Testis (tissue), 3 donors: Measurements from ENCODE around the gene THSD4. TPM values are rescaled to one million over a fixed set of nuclear protein-coding genes. Genes with fewer than 3 reads are reported as not detected.
"Not testable (repeated sequence)": the region's sequence is repeated elsewhere in the genome, so short reads cannot be mapped to it uniquely, and the experiment has no call there.

Experiments
- DNase-seq: peaks from one replicate; pipeline ENCODE4 v3.0.0-alpha.2; 2019
- H3K27ac ChIP-seq, 2 donors: fragments of 200-600 bp; sonication (generic); one replicate each; pipeline ENCODE4 v1.5.1; 2019
- H3K27me3 ChIP-seq: fragments of 200-600 bp; sonication (generic); one replicate; pipeline ENCODE4 v1.5.1; 2019
- H3K36me3 ChIP-seq: fragments of 200-600 bp; sonication (generic); one replicate; pipeline ENCODE4 v1.5.1; 2017; ENCODE audit warnings: low read depth; ENCODE audit errors: missing control alignments
- H3K4me1 ChIP-seq: fragments of 200-600 bp; sonication (generic); one replicate; pipeline ENCODE4 v1.5.1; 2019
- H3K4me3 ChIP-seq, 2 donors: fragments of 200-600 bp; sonication (generic); one replicate each; pipeline ENCODE4 v1.5.1; 2017 to 2019
- H3K9me3 ChIP-seq: fragments of 200-600 bp; sonication (generic); one replicate; pipeline ENCODE4 v1.5.1; 2017
- CTCF ChIP-seq, 3 experiments: fragments of 450-650 bp in 2 of 3; fragments of 200-600 bp in 1 of 3; sonication (generic) in 1 of 3; IDR thresholded peaks; one replicate each; pipeline ENCODE4 v1.5.1; 2016 to 2019; ENCODE audit warnings: antibody characterized with exemption in 3 of 3, mild to moderate bottlenecking in 2 of 3, moderate library complexity in 1 of 3
- POLR2A ChIP-seq: fragments of 450-650 bp; IDR thresholded peaks from one replicate; pipeline ENCODE4 v1.6.1; 2017; ENCODE audit warnings: antibody characterized with exemption, mild to moderate bottlenecking, moderate library complexity
- WGBS, 2 donors: methylation state at CpG; one replicate each; pipeline ENCODE4 v1.1.5; 2018; 5-methylcytosine and 5-hydroxymethylcytosine counted together
- intact Hi-C: fragments of 100-400 bp; cut with DNase I; formaldehyde crosslinking; loops from one replicate; pipeline ENCODE4 v1.15.1; 2023; ENCODE audit warnings: low total_unique reads
- polyA plus RNA-seq: library from polyadenylated mRNA; stranded (reverse); fragments of 350-450 nt; fragmentation: Illumina TruSeq; extraction: RNeasy Lipid Tissue Mini Kit (QIAGEN cat#74804); gene quantifications from one replicate; pipeline ENCODE4 v1.2.3, GENCODE V29; 2014; ENCODE audit warnings: low read depth, low replicate concordance; ENCODE audit not compliant: insufficient read depth
- total RNA-seq, 2 donors: library from RNA; depleted of rRNA; stranded (reverse); fragments of >200 nt; gene quantifications; one replicate each; pipeline ENCODE4 v1.2.3, GENCODE V29; 2016

Gene THSD4
- total and polyA plus RNA-seq, 3 donors from 2014 or later, result 14.3 to 21.5 (median 18.2) TPM

DNA sequence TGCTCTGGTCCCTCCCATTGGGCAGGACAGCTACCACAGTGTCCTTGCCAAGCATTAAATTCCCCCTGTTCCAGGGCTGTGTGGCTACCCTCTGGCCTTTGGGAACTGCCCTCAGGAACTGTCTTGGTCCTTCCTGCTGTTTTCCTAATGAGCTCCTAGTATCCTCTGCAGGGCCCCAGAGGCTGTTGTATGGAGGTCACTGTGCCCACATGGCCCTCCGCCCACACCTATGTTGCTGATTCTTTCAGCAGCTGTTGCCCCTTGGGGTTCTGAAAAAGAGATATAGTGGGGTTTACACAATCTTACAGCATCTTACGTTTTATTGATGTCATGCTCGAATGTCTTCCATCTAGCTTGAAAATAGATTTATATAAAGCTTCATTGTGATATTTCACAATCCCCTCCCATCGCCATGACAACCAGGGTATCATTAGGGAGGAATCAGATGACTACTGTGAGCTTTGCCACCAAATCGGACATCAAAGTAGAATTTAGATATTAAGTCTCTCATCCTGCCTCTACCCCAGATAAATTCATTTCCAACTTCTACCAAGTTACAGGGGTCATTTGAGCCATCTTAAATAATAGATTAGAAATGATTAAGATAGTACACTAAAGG, 598.0 kb downstream of the THSD4 start:
- DNase-seq, result no peak
- H3K27me3 ChIP-seq, result no peaks in the 10 kb centered on the region
- H3K4me3 ChIP-seq, result no peak overlapping the region
- WGBS, 2 donors, result 88 to 90% methylated on average over 5 of the region's 5 CpGs
- peaks cover 13% of the 10 kb centered on the region for H3K4me1 ChIP-seq
- TF ChIP-seq CTCF (IDR thresholded peaks at IDR 0.05), result no peak
- TF ChIP-seq POLR2A, result no peak
- no peak overlapping the region for H3K27ac ChIP-seq
- H3K9me3 ChIP-seq, result no peaks in the 10 kb centered on the region
- intact Hi-C loops, result no loop called here
- H3K36me3 ChIP-seq, result no peaks in the 10 kb centered on the region

DNA sequence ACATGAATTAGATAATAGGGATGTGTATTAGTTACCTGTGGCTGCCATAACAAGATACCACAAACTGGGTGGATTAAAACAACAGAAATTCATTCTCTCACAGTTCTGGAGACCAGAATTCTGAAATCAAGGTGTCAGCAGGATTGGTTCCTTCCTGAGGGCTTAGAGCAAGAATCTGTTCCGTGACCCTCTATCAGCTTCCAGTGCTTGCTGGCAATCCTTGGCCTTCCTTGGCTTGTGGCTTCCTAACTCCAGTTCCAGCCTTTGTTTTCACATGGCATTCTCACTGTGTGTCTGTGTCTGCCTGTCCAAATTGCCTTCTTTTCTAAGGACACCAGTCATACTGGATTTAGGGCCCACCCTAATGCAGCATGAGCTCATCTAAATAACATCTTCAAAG, 600.6 kb downstream of the THSD4 start:
- no peaks in the 10 kb centered on the region for H3K4me1 ChIP-seq
- WGBS, 2 donors, result 89 to 100% methylated on average over 1 of the region's 1 CpG
- no peak overlapping the region for H3K27ac ChIP-seq
- no peaks in the 10 kb centered on the region for H3K36me3 ChIP-seq
- no peaks in the 10 kb centered on the region for H3K9me3 ChIP-seq
- H3K4me3 ChIP-seq, result no peak overlapping the region
- H3K27me3 ChIP-seq, result no peaks in the 10 kb centered on the region
- no peak for DNase-seq
- TF ChIP-seq POLR2A (no peak), CTCF (IDR thresholded peaks at IDR 0.05) (no peak)
- intact Hi-C loops, result no loop called here

- no peaks in the 10 kb centered on the region for H3K27me3 ChIP-seq
- no peaks in the 10 kb centered on the region for H3K9me3 ChIP-seq
- TF ChIP-seq POLR2A (no peak), CTCF (IDR thresholded peaks at IDR 0.05) (no peak)
- no peak for DNase-seq
- H3K27ac ChIP-seq, result no peak overlapping the region
- H3K36me3 ChIP-seq, result no peaks in the 10 kb centered on the region
- H3K4me1 ChIP-seq, result no peaks in the 10 kb centered on the region
- no peak overlapping the region for H3K4me3 ChIP-seq
- intact Hi-C loops, result no loop called here
Measured at GRCh38 chr15:71716990-71717389, 601.7 kb downstream of the THSD4 start.

- H3K36me3 ChIP-seq, result no peaks in the 10 kb centered on the region
- intact Hi-C loops, result no loop called here
- no peak overlapping the region for H3K4me3 ChIP-seq
- no peak overlapping the region for H3K27ac ChIP-seq
- WGBS, 2 donors, result 86 to 87% methylated on average over 13 of the region's 13 CpGs
- H3K4me1 ChIP-seq, result no peaks in the 10 kb centered on the region
- no peaks in the 10 kb centered on the region for H3K27me3 ChIP-seq
- no peaks in the 10 kb centered on the region for H3K9me3 ChIP-seq
- TF ChIP-seq CTCF (IDR thresholded peaks at IDR 0.05) (no peak), POLR2A (no peak)
- DNase-seq, result no peak
Measured at GRCh38 chr15:71718116-71718910, 603.0 kb downstream of the THSD4 start.

DNA sequence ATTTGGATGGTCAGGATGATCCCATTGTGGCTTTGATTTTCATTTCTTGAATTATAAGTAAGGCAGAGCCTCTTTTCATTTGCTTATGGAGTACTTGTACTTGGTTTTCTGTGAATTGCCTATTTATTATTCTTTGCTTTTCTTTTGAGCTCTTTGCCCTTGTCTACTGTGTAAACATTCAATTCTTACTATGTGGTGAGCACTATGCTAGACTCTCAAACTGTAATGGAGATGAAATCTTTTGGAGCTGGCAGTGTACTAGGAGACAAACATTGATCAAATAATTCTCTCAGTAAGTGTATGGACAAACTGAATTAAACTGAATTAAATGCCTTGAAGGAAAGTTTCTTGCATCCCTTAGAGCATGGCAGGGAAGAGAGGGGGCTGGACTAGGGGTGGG, 608.1 kb downstream of the THSD4 start:
- Histone ChIP-seq H3K9me3 (no peaks in the 10 kb centered on the region), H3K4me3 (no peak overlapping the region), H3K27me3 (no peaks in the 10 kb centered on the region), H3K36me3 (no peaks in the 10 kb centered on the region), H3K4me1 (no peaks in the 10 kb centered on the region), H3K27ac (no peak overlapping the region)
- DNase-seq, result no peak
- intact Hi-C loops, result no loop called here
- no peak for TF ChIP-seq POLR2A
- no peak for TF ChIP-seq CTCF (IDR thresholded peaks at IDR 0.05)

GRCh38 chr15:71725207-71725955, 610.1 kb downstream of the THSD4 start:
- intact Hi-C loops, result not testable (repeated sequence)
- 93 to 95% methylated on average over 4 of the region's 4 CpGs for WGBS, 2 donors

More at GRCh38 chr15:71725207-71725955, 610.1 kb downstream of the THSD4 start:
- DNase-seq, H3K36me3 ChIP-seq, H3K4me3 ChIP-seq, H3K27me3 ChIP-seq, H3K4me1 ChIP-seq, H3K9me3 ChIP-seq, H3K27ac ChIP-seq: not testable (repeated sequence)
